H1 (cell line): ENCODE data around the gene MXD3. TPM values are rescaled to one million over a fixed set of nuclear protein-coding genes. Genes with fewer than 3 reads are reported as not detected.

Experiments
- CHD7 ChIP-seq: fragments of 300-600 bp; sonication (generic); IDR thresholded peaks from 2 replicates; pipeline ENCODE4 v1.7.1; 2012; ENCODE audit warnings: low read length, moderate library complexity, mild to moderate bottlenecking, inconsistent platforms; ENCODE audit not compliant: insufficient replicate concordance
- EZH2 ChIP-seq: fragments of 200-600 bp; sonication (generic); IDR thresholded peaks from 2 replicates; pipeline ENCODE4 v1.7.1; 2012; ENCODE audit warnings: low read depth, mild to moderate bottlenecking, moderate library complexity, low read length, inconsistent platforms; ENCODE audit not compliant: severe bottlenecking
- polyA plus RNA-seq, 7 experiments: library from polyadenylated mRNA; depleted of rRNA in 3 of 7; stranded (reverse) in 5 of 7; unstranded in 2 of 7; fragments of >200 nt in 5 of 7; fragments of 200-250 nt in 2 of 7; gene quantifications; 1 replicate in 5 of 7; 2 replicates in 1 of 7; 4 replicates in 1 of 7; pipeline versions ENCODE4 v1.2.1 to v1.2.3, GENCODE V29; 2011 to 2013; ENCODE audit warnings: missing spikeins in 2 of 7, mixed read lengths in 2 of 7
- total RNA-seq: library from RNA; stranded (reverse); fragmentation: NEBNext Ultra II Directional; extraction: Animal tissue kit (Norgen Biotek cat#: 25700); gene quantifications from 2 replicates; pipeline ENCODE4 v1.2.1, GENCODE V29; 2021

Gene MXD3
- total and polyA plus RNA-seq, 2 of the 8 experiments (the other 6 are each of a cell fraction or from before 2014, with no cell fraction given) = 6.5 to 7.7 TPM

- no peak for TF ChIP-seq EZH2
- TF ChIP-seq CHD7 = no peak
- TF ChIP-seq, all 59 proteins: peak for 0
Measured at GRCh38 chr5:177357459-177358351, 46.0 kb upstream of the MXD3 start, which contains the start of gene RGS14 (continued).
